IMR-90 (cell line): ENCODE results near the gene ADAMTS9. TPM values are rescaled to one million over a fixed set of nuclear protein-coding genes. Genes with fewer than 3 reads are reported as not detected.

Experiments used
- ATAC-seq: fragments of 200-7000 bp; cut with Tn5 transposase; 2 replicates; pipeline ENCODE4 v1.9.1; 2020; ENCODE audit warnings: low read depth, mild to moderate bottlenecking, moderate library complexity
- BruUV-seq: library from RNA; stranded (reverse); fragments of 400-500 nt; replicated peaks from 2 replicates; lab custom pipeline; 2021; lab: Mats Ljungman, UMichigan
- CTCF ChIA-PET: fragments of 300-600 bp; formaldehyde crosslinking; extraction: SDS; loops from one replicate; lab custom pipeline; 2021; ENCODE audit warnings: antibody characterized with exemption; lab: Yijun Ruan, JAX
- POLR2A ChIA-PET: fragments of 300-600 bp; sonication (Branson Sonifier 250); formaldehyde crosslinking; loops from one replicate; lab custom pipeline; 2022; ENCODE audit warnings: antibody characterized with exemption; ENCODE audit not compliant: unreplicated experiment; lab: Charles Lee
- DNase-seq: peaks from one replicate; pipeline ENCODE4 v3.0.0; 2013
- H2AFZ ChIP-seq: replicated peaks from 2 replicates; pipeline ENCODE3; 2013; ENCODE audit warnings: low read length, mild to moderate bottlenecking; ENCODE audit not compliant: poor library complexity
- H2AK5ac ChIP-seq: 2 replicates; pipeline ENCODE4 v1.6.1; 2013; ENCODE audit warnings: low read depth, low read length, inconsistent platforms
- H2AK9ac ChIP-seq: replicated peaks from 2 replicates; pipeline ENCODE3; 2013; ENCODE audit warnings: mild to moderate bottlenecking, low read depth, low read length, moderate library complexity; ENCODE audit not compliant: poor library complexity
- H2BK120ac ChIP-seq: 2 replicates; pipeline ENCODE4 v1.6.1; 2013; ENCODE audit warnings: low read depth, low read length, inconsistent platforms
- H2BK15ac ChIP-seq: 3 replicates; pipeline ENCODE4 v1.6.1; 2013; ENCODE audit warnings: low read depth, low read length, inconsistent platforms
- H2BK20ac ChIP-seq: 2 replicates; pipeline ENCODE4 v1.6.1; 2013; ENCODE audit warnings: low read depth, mild to moderate bottlenecking, inconsistent platforms, low read length, moderate library complexity
- H2BK5ac ChIP-seq: 2 replicates; pipeline ENCODE4 v1.6.1; 2013; ENCODE audit warnings: mild to moderate bottlenecking, low read depth, low read length, inconsistent platforms; ENCODE audit not compliant: poor library complexity, severe bottlenecking
- H3K14ac ChIP-seq: replicated peaks from 2 replicates; pipeline ENCODE4 v1.6.1; 2013; ENCODE audit warnings: low read depth, low read length, inconsistent platforms
- H3K18ac ChIP-seq: 2 replicates; pipeline ENCODE4 v1.6.1; 2013; ENCODE audit warnings: low read depth, low read length, control low read depth
- H3K23ac ChIP-seq: 2 replicates; pipeline ENCODE4 v1.6.1; 2013; ENCODE audit warnings: low read depth, low read length, inconsistent platforms
- H3K27ac ChIP-seq: 2 replicates; pipeline ENCODE4 v1.5.1; 2013; ENCODE audit warnings: mild to moderate bottlenecking, control low read depth, low read length; ENCODE audit not compliant: insufficient read depth
- H3K27me3 ChIP-seq: 2 replicates; pipeline ENCODE4 v1.6.1; 2013; ENCODE audit warnings: low read length; ENCODE audit not compliant: control insufficient read depth, insufficient read depth
- H3K36me3 ChIP-seq: 2 replicates; pipeline ENCODE4 v1.6.1; 2013; ENCODE audit warnings: low read length, mixed read lengths; ENCODE audit not compliant: control insufficient read depth, insufficient read depth
- H3K4ac ChIP-seq: 2 replicates; pipeline ENCODE4 v1.6.1; 2013; ENCODE audit warnings: low read depth, low read length, inconsistent platforms
- H3K4me1 ChIP-seq: 2 replicates; pipeline ENCODE4 v1.6.1; 2013; ENCODE audit warnings: low read length, mixed read lengths; ENCODE audit not compliant: control insufficient read depth, insufficient read depth
- H3K4me2 ChIP-seq: 2 replicates; pipeline ENCODE4 v1.6.1; 2013; ENCODE audit warnings: low read depth, mild to moderate bottlenecking, control low read depth, low read length, moderate library complexity
- H3K4me3 ChIP-seq: 2 replicates; pipeline ENCODE4 v1.5.1; 2013; ENCODE audit warnings: low read depth, mild to moderate bottlenecking, control low read depth, low read length, moderate library complexity; ENCODE audit not compliant: insufficient read depth
- H3K56ac ChIP-seq: 2 replicates; pipeline ENCODE4 v1.6.1; 2013; ENCODE audit warnings: low read length, inconsistent platforms; ENCODE audit not compliant: insufficient read depth; ENCODE audit errors: extremely low read depth
- H3K79me1 ChIP-seq, 2 experiments: 2 replicates each; pipeline ENCODE4 v1.6.1; 2013; ENCODE audit warnings: low read length in 2 of 2, inconsistent platforms in 1 of 2, low read depth in 1 of 2
- H3K9ac ChIP-seq: 2 replicates; pipeline ENCODE4 v1.6.1; 2013; ENCODE audit warnings: low read depth, low read length, control low read depth
- H3K9me1 ChIP-seq: 2 replicates; pipeline ENCODE4 v1.6.1; 2013; ENCODE audit warnings: low read length, inconsistent platforms; ENCODE audit not compliant: insufficient read depth
- H3K9me3 ChIP-seq: 2 replicates; pipeline ENCODE4 v1.6.1; 2013; ENCODE audit warnings: low read length; ENCODE audit not compliant: control insufficient read depth, insufficient read depth
- H4K20me1 ChIP-seq: 2 replicates; pipeline ENCODE4 v1.6.1; 2013; ENCODE audit warnings: low read length, inconsistent platforms; ENCODE audit not compliant: insufficient read depth
- H4K5ac ChIP-seq: 2 replicates; pipeline ENCODE4 v1.6.1; 2013; ENCODE audit warnings: mild to moderate bottlenecking, low read depth, low read length, control low read depth
- H4K8ac ChIP-seq, 2 experiments: 2 replicates each; pipeline ENCODE4 v1.6.1; 2013; ENCODE audit warnings: low read depth in 2 of 2, low read length in 2 of 2, control low read depth in 1 of 2, inconsistent platforms in 1 of 2
- H4K91ac ChIP-seq: 2 replicates; pipeline ENCODE4 v1.6.1; 2013; ENCODE audit warnings: low read depth, low read length, inconsistent platforms; ENCODE audit not compliant: insufficient read depth
- BHLHE40 ChIP-seq: fragments of 150-350 bp; IDR thresholded peaks from 2 replicates; pipeline ENCODE4 v1.6.1; 2016; ENCODE audit warnings: mild to moderate bottlenecking, low read depth, low read length
- MAFK ChIP-seq: IDR thresholded peaks from 2 replicates; pipeline ENCODE4 v1.6.1; 2012; ENCODE audit warnings: low read depth, low read length, improper control_type of control experiment
- MAZ ChIP-seq: IDR thresholded peaks from 2 replicates; pipeline ENCODE4 v1.6.1; 2012; ENCODE audit warnings: low read depth, mild to moderate bottlenecking, low read length, improper control_type of control experiment, moderate library complexity, borderline replicate concordance
- MXI1 ChIP-seq: IDR thresholded peaks from 2 replicates; pipeline ENCODE4 v1.6.1; 2012; ENCODE audit warnings: low read depth, mild to moderate bottlenecking, low read length, moderate library complexity, borderline replicate concordance
- WGBS, 2 experiments: methylation state at CpG; one replicate each; pipeline versions ENCODE4 v1.1.5 to v1.1.7; 2013; ENCODE audit warnings: missing lambda C conversion rate in 2 of 2; ENCODE audit not compliant: insufficient read length in 1 of 2; ENCODE audit errors: extremely low coverage in 2 of 2; 5-methylcytosine and 5-hydroxymethylcytosine counted together
- dilution Hi-C: fragments of 300-500 bp; cut with HindIII; formaldehyde crosslinking; loops from one replicate; pipeline ENCODE4 v1.14.3; 2018; ENCODE audit warnings: low sequenced_read_pairs; ENCODE audit not compliant: unreplicated experiment
- in situ Hi-C: fragments of 300-500 bp; cut with MboI; formaldehyde crosslinking; loops from 3 replicates; pipeline ENCODE4 v1.14.3; 2019; ENCODE audit warnings: low sequenced_read_pairs, inconsistent platforms, mixed read lengths
- intact Hi-C: fragments of 100-400 bp; cut with micrococcal nuclease; formaldehyde crosslinking; loops from 2 replicates; pipeline ENCODE4 v1.10.0; 2022
- polyA plus RNA-seq, 3 experiments: library from polyadenylated mRNA; depleted of rRNA; stranded (reverse); fragments of >200 nt; gene quantifications; 2 replicates each; pipeline ENCODE4 v1.2.3, GENCODE V29; 2012; ENCODE audit warnings: low replicate concordance in 1 of 3
- total RNA-seq: library from RNA; depleted of rRNA; stranded (reverse); fragments of >200 nt; gene quantifications from 2 replicates; pipeline ENCODE4 v1.2.3, GENCODE V29; 2012
- TF ChIP-seq, protein P1 (sequence below): fragments of 150-350 bp; IDR thresholded peaks from 2 replicates; pipeline ENCODE4 v1.6.1; 2017; ENCODE audit warnings: mild to moderate bottlenecking, antibody characterized with exemption, low read length, low read depth
- TF ChIP-seq, protein P2 (sequence below): fragments of 150-350 bp; IDR thresholded peaks from 2 replicates; pipeline ENCODE4 v1.6.1; 2016; ENCODE audit warnings: low read depth, mild to moderate bottlenecking, low read length, moderate library complexity, borderline replicate concordance

ADAMTS9 gene
- total and polyA plus RNA-seq, 2 of the 4 experiments (the other 2 are of a cell fraction): 0.55 to 1.1 TPM

DNA sequence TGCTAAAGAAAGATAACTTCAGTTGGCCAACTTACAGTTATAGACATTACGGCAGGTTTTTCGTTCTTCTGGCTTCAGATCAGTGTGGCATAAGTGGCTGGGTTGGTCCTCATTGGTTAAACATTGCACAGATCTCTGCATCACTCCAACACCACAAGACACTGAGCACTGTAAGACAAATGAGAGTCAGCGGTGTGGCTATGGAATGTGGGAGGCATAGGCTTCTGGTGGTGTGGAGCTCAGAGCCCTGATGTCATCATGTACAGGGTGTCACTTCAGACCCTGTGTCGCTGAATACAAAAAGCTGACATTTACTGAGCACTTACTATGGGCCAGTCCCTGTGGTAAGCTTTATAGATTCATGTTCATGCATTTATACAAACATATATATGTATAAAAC lies 146.0 kb downstream of the ADAMTS9 start:
- BruUV-seq: no TSS peak
- DNase-seq: no peak
- TF ChIP-seq MAZ (no peak), BHLHE40 (no peak), MXI1 (no peak), MAFK (no peak)
- TF ChIP-seq, protein P1, sequence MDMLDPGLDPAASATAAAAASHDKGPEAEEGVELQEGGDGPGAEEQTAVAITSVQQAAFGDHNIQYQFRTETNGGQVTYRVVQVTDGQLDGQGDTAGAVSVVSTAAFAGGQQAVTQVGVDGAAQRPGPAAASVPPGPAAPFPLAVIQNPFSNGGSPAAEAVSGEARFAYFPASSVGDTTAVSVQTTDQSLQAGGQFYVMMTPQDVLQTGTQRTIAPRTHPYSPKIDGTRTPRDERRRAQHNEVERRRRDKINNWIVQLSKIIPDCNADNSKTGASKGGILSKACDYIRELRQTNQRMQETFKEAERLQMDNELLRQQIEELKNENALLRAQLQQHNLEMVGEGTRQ: no peak
- TF ChIP-seq, protein P2, sequence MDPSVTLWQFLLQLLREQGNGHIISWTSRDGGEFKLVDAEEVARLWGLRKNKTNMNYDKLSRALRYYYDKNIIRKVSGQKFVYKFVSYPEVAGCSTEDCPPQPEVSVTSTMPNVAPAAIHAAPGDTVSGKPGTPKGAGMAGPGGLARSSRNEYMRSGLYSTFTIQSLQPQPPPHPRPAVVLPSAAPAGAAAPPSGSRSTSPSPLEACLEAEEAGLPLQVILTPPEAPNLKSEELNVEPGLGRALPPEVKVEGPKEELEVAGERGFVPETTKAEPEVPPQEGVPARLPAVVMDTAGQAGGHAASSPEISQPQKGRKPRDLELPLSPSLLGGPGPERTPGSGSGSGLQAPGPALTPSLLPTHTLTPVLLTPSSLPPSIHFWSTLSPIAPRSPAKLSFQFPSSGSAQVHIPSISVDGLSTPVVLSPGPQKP: no peak
- no peaks in the 10 kb centered on the region for H3K27me3 ChIP-seq
- no peak overlapping the region for H3K56ac ChIP-seq
- H3K27ac ChIP-seq: no peak overlapping the region
- in situ Hi-C loops (loop anchor here (25.0 kb wide), 3 partner anchors 870 to 1645 kb away; no protein-coding TSS in a partner anchor), intact Hi-C loops (no loop called here), dilution Hi-C loops (no loop called here)
- no peaks in the 10 kb centered on the region for H3K9me3 ChIP-seq
- H3K4me3 ChIP-seq: no peak overlapping the region
- peaks cover 9% of the 10 kb centered on the region; the same call in 1 of the 2 replicates for H3K9me1 ChIP-seq
- ChIA-PET POLR2A (no interaction called here), CTCF (no interaction called here)
- H2AFZ ChIP-seq: no peak overlapping the region
- no peak overlapping the region for H2AK9ac ChIP-seq
- no peak overlapping the region for H3K9ac ChIP-seq
- H3K79me1 ChIP-seq: no peaks in the 10 kb centered on the region
- H3K18ac ChIP-seq: no peak overlapping the region
- no peak for ATAC-seq
- H2BK15ac ChIP-seq: no peak overlapping the region
- H2AK5ac ChIP-seq: no peak overlapping the region; the same call in 1 of the 2 replicates
- H4K20me1 ChIP-seq: no peaks in the 10 kb centered on the region
- H3K14ac ChIP-seq: no peak overlapping the region
- no peak overlapping the region for H3K4me2 ChIP-seq
- peak overlapping the region; percentile 50; the same call in 1 of the 2 replicates for H3K4ac ChIP-seq
- no peak overlapping the region for H4K91ac ChIP-seq
- H3K4me1 ChIP-seq: peaks cover 6% of the 10 kb centered on the region; the same call in 1 of the 2 replicates
- no CpG with 5 or more reads among the region's 4 CpGs for WGBS, 2 experiments
- peaks cover 20% of the 10 kb centered on the region for H3K36me3 ChIP-seq
- no peak overlapping the region for H2BK120ac ChIP-seq
- no peak overlapping the region for H4K8ac ChIP-seq
- H4K5ac ChIP-seq: no peak overlapping the region; the same call in 1 of the 2 replicates
- no peak overlapping the region for H3K23ac ChIP-seq
- no peak overlapping the region for H2BK5ac ChIP-seq
- H2BK20ac ChIP-seq: no peak overlapping the region
